ENCODE measurements around the gene NPHS1.

Gene NPHS1

GRCh38 chr19:35899547-35900214, 47.4 kb upstream of the NPHS1 start (continued):
- TF ChIP-seq ZEB2 (tag by site-specific recombination; IDR thresholded peaks at IDR 0.05) (peak; percentile 88), ZNF580 (tag by site-specific recombination; IDR thresholded peaks at IDR 0.05) (peak; percentile 55), SP3 (tag by site-specific recombination; IDR thresholded peaks at IDR 0.05) (peak; percentile 87), ZNF529 (tag by site-specific recombination; IDR thresholded peaks at IDR 0.05; ENCODE audit: insufficient replicate concordance) (no peak), ZNF654 (tag by site-specific recombination; IDR thresholded peaks at IDR 0.05; ENCODE audit: low read depth) (no peak), ZNF324 (tag by site-specific recombination; IDR thresholded peaks at IDR 0.05) (peak; percentile 90), ZNF701 (tag by site-specific recombination; IDR thresholded peaks at IDR 0.05) (peak; percentile 73; the same call in 1 of the 2 replicates), ZNF433 (tag by site-specific recombination; IDR thresholded peaks at IDR 0.05; ENCODE audit: low read depth) (no peak), ZFP37 (tag by site-specific recombination; IDR thresholded peaks at IDR 0.05) (peak; percentile 58; the same call in 1 of the 2 replicates), HOXD13 (CRISPR knock-in tag; IDR thresholded peaks at IDR 0.05; ENCODE audit: borderline replicate concordance) (no peak), WT1 (tag by site-specific recombination; IDR thresholded peaks at IDR 0.05) (peak; percentile 73), ZNF76 (tag by site-specific recombination; IDR thresholded peaks at IDR 0.05; ENCODE audit: borderline replicate concordance, low read depth) (peak; percentile 64; the same call in 1 of the 2 replicates), TCF7L2 (IDR thresholded peaks at IDR 0.05; ENCODE audit: borderline replicate concordance, low read depth, low read length) (no peak), ZNF837 (tag by site-specific recombination; IDR thresholded peaks at IDR 0.05) (no peak), IKZF3 (tag by site-specific recombination; IDR thresholded peaks at IDR 0.05) (peak; percentile 73), KLF8 (tag by site-specific recombination; IDR thresholded peaks at IDR 0.05) (peak; percentile 99), EGR2 (tag by site-specific recombination; IDR thresholded peaks at IDR 0.05; ENCODE audit: low read depth) (peak; percentile 97), ZBTB1 (tag by site-specific recombination; IDR thresholded peaks at IDR 0.05) (peak; percentile 90), SP7 (tag by site-specific recombination; IDR thresholded peaks at IDR 0.05) (peak; percentile 90), MZF1 (tag by site-specific recombination; IDR thresholded peaks at IDR 0.05; ENCODE audit: borderline replicate concordance) (peak; percentile 91), ZFP3 (tag by site-specific recombination; IDR thresholded peaks at IDR 0.05; ENCODE audit: low read depth) (0 out of 2 replicates have a peak, but pooled peaks have one; percentile 38), ZNF585B (tag by site-specific recombination; IDR thresholded peaks at IDR 0.05) (no peak), ZSCAN30 (tag by site-specific recombination; IDR thresholded peaks at IDR 0.05) (peak; percentile 91)
- TF ChIP-seq, protein P1, sequence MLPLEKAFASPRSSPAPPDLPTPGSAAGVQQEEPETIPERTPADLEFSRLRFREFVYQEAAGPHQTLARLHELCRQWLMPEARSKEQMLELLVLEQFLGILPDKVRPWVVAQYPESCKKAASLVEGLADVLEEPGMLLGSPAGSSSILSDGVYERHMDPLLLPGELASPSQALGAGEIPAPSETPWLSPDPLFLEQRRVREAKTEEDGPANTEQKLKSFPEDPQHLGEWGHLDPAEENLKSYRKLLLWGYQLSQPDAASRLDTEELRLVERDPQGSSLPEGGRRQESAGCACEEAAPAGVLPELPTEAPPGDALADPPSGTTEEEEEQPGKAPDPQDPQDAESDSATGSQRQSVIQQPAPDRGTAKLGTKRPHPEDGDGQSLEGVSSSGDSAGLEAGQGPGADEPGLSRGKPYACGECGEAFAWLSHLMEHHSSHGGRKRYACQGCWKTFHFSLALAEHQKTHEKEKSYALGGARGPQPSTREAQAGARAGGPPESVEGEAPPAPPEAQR (tag by site-specific recombination; IDR thresholded peaks at IDR 0.05) = no peak; the same call in 1 of the 2 replicates
- TF ChIP-seq, protein P2, sequence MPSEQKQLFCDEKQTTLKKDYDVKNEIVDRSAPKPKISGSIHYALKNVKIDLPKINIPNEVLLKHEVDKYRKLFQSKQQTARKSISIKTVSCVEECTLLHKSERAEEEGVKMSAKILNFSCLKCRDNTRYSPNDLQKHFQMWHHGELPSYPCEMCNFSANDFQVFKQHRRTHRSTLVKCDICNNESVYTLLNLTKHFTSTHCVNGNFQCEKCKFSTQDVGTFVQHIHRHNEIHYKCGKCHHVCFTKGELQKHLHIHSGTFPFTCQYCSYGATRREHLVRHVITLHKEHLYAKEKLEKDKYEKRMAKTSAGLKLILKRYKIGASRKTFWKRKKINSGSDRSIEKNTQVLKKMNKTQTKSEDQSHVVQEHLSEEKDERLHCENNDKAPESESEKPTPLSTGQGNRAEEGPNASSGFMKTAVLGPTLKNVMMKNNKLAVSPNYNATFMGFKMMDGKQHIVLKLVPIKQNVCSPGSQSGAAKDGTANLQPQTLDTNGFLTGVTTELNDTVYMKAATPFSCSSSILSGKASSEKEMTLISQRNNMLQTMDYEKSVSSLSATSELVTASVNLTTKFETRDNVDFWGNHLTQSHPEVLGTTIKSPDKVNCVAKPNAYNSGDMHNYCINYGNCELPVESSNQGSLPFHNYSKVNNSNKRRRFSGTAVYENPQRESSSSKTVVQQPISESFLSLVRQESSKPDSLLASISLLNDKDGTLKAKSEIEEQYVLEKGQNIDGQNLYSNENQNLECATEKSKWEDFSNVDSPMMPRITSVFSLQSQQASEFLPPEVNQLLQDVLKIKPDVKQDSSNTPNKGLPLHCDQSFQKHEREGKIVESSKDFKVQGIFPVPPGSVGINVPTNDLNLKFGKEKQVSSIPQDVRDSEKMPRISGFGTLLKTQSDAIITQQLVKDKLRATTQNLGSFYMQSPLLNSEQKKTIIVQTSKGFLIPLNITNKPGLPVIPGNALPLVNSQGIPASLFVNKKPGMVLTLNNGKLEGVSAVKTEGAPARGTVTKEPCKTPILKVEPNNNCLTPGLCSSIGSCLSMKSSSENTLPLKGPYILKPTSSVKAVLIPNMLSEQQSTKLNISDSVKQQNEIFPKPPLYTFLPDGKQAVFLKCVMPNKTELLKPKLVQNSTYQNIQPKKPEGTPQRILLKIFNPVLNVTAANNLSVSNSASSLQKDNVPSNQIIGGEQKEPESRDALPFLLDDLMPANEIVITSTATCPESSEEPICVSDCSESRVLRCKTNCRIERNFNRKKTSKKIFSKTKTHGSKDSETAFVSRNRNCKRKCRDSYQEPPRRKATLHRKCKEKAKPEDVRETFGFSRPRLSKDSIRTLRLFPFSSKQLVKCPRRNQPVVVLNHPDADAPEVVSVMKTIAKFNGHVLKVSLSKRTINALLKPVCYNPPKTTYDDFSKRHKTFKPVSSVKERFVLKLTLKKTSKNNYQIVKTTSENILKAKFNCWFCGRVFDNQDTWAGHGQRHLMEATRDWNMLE (tag by site-specific recombination; conservative IDR thresholded peaks at IDR 0.05; ENCODE audit: low read depth) = peak; percentile 8; the same call in 1 of the 2 replicates
- TF ChIP-seq, protein P3, sequence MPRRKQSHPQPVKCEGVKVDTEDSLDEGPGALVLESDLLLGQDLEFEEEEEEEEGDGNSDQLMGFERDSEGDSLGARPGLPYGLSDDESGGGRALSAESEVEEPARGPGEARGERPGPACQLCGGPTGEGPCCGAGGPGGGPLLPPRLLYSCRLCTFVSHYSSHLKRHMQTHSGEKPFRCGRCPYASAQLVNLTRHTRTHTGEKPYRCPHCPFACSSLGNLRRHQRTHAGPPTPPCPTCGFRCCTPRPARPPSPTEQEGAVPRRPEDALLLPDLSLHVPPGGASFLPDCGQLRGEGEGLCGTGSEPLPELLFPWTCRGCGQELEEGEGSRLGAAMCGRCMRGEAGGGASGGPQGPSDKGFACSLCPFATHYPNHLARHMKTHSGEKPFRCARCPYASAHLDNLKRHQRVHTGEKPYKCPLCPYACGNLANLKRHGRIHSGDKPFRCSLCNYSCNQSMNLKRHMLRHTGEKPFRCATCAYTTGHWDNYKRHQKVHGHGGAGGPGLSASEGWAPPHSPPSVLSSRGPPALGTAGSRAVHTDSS (tag by site-specific recombination; IDR thresholded peaks at IDR 0.05) = no peak
- TF ChIP-seq, protein P4, sequence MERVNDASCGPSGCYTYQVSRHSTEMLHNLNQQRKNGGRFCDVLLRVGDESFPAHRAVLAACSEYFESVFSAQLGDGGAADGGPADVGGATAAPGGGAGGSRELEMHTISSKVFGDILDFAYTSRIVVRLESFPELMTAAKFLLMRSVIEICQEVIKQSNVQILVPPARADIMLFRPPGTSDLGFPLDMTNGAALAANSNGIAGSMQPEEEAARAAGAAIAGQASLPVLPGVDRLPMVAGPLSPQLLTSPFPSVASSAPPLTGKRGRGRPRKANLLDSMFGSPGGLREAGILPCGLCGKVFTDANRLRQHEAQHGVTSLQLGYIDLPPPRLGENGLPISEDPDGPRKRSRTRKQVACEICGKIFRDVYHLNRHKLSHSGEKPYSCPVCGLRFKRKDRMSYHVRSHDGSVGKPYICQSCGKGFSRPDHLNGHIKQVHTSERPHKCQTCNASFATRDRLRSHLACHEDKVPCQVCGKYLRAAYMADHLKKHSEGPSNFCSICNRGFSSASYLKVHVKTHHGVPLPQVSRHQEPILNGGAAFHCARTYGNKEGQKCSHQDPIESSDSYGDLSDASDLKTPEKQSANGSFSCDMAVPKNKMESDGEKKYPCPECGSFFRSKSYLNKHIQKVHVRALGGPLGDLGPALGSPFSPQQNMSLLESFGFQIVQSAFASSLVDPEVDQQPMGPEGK (tag by site-specific recombination; IDR thresholded peaks at IDR 0.05) = peak; percentile 99

All from HEK293 (cell line).